Osteoblast (primary cell): ENCODE data around the gene RB1. TPM values are rescaled to one million over a fixed set of nuclear protein-coding genes. Genes with fewer than 3 reads are reported as not detected.

Experiments
- DNase-seq: peaks from one replicate; pipeline ENCODE4 v3.0.0; 2011; ENCODE audit warnings: low spot score, mixed read lengths; ENCODE audit not compliant: insufficient read length; ENCODE audit errors: missing footprints
- H2AFZ ChIP-seq: 2 replicates; pipeline ENCODE4 v1.6.0; 2011; ENCODE audit warnings: mild to moderate bottlenecking, low read length
- H3K27ac ChIP-seq: 2 replicates; pipeline ENCODE4 v1.5.1; 2011; ENCODE audit warnings: mild to moderate bottlenecking, low read depth, low read length, moderate library complexity
- H3K27me3 ChIP-seq: 2 replicates; pipeline ENCODE4 v1.6.0; 2012; ENCODE audit warnings: mild to moderate bottlenecking, control low read depth, inconsistent platforms, low read length, moderate library complexity; ENCODE audit not compliant: insufficient read depth
- H3K36me3 ChIP-seq: 2 replicates; pipeline ENCODE4 v1.5.1; 2011; ENCODE audit warnings: mild to moderate bottlenecking, low read length, control low read depth, moderate library complexity; ENCODE audit not compliant: insufficient read depth
- H3K4me1 ChIP-seq: 2 replicates; pipeline ENCODE4 v1.5.1; 2011; ENCODE audit warnings: mild to moderate bottlenecking, low read length, control low read depth, moderate library complexity; ENCODE audit not compliant: insufficient read depth
- H3K4me2 ChIP-seq: 2 replicates; pipeline ENCODE4 v1.6.0; 2011; ENCODE audit warnings: mild to moderate bottlenecking, low read length; ENCODE audit not compliant: insufficient read depth
- H3K4me3 ChIP-seq: fragments of 200-600 bp; sonication (generic); 3 replicates; pipeline ENCODE4 v1.5.1; 2012; ENCODE audit warnings: mild to moderate bottlenecking, low read length, inconsistent platforms; ENCODE audit not compliant: insufficient read depth
- H3K79me2 ChIP-seq: 2 replicates; pipeline ENCODE4 v1.6.0; 2012; ENCODE audit warnings: mild to moderate bottlenecking, low read length, control low read depth, inconsistent platforms; ENCODE audit not compliant: insufficient read depth
- H3K9me3 ChIP-seq: 2 replicates; pipeline ENCODE4 v1.5.1; 2011; ENCODE audit warnings: low read depth, low read length, control low read depth
- H4K20me1 ChIP-seq: 2 replicates; pipeline ENCODE4 v1.6.0; 2012; ENCODE audit warnings: mild to moderate bottlenecking, low read length, control low read depth; ENCODE audit not compliant: insufficient read depth
- total RNA-seq: library from RNA; depleted of rRNA; stranded (reverse); fragments of >200 nt; gene quantifications from 2 replicates; pipeline ENCODE4 v1.2.3, GENCODE V29; 2012
- TF ChIP-seq, protein P1 (sequence below): IDR thresholded peaks from 2 replicates; pipeline ENCODE4 v1.5.1; 2011; ENCODE audit warnings: mild to moderate bottlenecking, low read depth, low read length, moderate library complexity; ENCODE audit errors: extremely low read depth

RB1 gene
- 29.8 and 33.3 TPM in 2 replicates for total RNA-seq

- Histone ChIP-seq H3K9me3 (no peaks in the 10 kb centered on the region), H3K27me3 (no peaks in the 10 kb centered on the region), H2AFZ (peak within 1 kb of the TSS; percentile 100), H3K4me3 (peak within 1 kb of the TSS; percentile 97), H3K79me2 (peaks cover 45% of the 10 kb centered on the region), H3K27ac (peak within 1 kb of the TSS; percentile 97), H3K4me2 (peak within 1 kb of the TSS; percentile 98), H3K36me3 (peaks cover 6% of the 10 kb centered on the region), H3K4me1 (peaks cover 16% of the 10 kb centered on the region), H4K20me1 (peaks cover 8% of the 10 kb centered on the region)
- DNase-seq: peak; percentile 98
- TF ChIP-seq, protein P1, sequence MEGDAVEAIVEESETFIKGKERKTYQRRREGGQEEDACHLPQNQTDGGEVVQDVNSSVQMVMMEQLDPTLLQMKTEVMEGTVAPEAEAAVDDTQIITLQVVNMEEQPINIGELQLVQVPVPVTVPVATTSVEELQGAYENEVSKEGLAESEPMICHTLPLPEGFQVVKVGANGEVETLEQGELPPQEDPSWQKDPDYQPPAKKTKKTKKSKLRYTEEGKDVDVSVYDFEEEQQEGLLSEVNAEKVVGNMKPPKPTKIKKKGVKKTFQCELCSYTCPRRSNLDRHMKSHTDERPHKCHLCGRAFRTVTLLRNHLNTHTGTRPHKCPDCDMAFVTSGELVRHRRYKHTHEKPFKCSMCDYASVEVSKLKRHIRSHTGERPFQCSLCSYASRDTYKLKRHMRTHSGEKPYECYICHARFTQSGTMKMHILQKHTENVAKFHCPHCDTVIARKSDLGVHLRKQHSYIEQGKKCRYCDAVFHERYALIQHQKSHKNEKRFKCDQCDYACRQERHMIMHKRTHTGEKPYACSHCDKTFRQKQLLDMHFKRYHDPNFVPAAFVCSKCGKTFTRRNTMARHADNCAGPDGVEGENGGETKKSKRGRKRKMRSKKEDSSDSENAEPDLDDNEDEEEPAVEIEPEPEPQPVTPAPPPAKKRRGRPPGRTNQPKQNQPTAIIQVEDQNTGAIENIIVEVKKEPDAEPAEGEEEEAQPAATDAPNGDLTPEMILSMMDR: no peak
Measured at GRCh38 chr13:48303359-48304142, at the start of gene RB1. Gene RB1 (plus strand): TSS chr13:48303751. CDS start chr13:48303913, 162 bp downstream.

DNA sequence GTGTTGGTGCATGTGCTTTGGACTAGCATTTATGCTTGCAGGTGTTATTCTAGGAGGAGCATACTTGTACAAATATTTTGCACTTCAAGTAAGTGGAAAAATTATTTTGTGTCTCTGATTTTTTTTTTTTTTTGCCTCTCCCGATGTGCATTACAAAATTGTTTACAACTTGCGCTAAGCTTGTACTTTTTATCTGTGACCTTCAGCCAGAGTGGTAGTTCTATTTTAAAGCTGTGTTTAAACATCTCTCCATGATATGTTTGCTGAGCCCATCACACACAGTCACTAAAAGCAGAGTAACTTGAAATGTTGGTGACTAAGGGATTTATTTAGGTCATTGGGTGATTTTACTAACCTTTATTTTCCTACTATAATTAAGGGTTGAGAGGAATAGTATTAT is 49.7 kb upstream of the RB1 start:
- no peak overlapping the region for H2AFZ ChIP-seq
- peaks cover 39% of the 10 kb centered on the region for H3K79me2 ChIP-seq
- peaks cover 29% of the 10 kb centered on the region for H3K36me3 ChIP-seq
- peaks cover 22% of the 10 kb centered on the region for H4K20me1 ChIP-seq
- no peaks in the 10 kb centered on the region for H3K27me3 ChIP-seq
- H3K4me3 ChIP-seq: no peak overlapping the region
- DNase-seq: no peak
- no peaks in the 10 kb centered on the region for H3K4me1 ChIP-seq
- TF ChIP-seq, protein P1: no peak
- no peak overlapping the region for H3K27ac ChIP-seq
- no peaks in the 10 kb centered on the region for H3K9me3 ChIP-seq
- H3K4me2 ChIP-seq: no peak overlapping the region

GRCh38 chr13:48255090-48255489 is 48.5 kb upstream of the RB1 start:
- Histone ChIP-seq H4K20me1 (peaks cover 18% of the 10 kb centered on the region), H3K27me3 (no peaks in the 10 kb centered on the region), H3K4me3 (no peak overlapping the region), H3K79me2 (peaks cover 27% of the 10 kb centered on the region), H3K4me2 (no peak overlapping the region), H3K9me3 (no peaks in the 10 kb centered on the region), H3K4me1 (no peaks in the 10 kb centered on the region), H2AFZ (no peak overlapping the region), H3K27ac (no peak overlapping the region), H3K36me3 (peaks cover 31% of the 10 kb centered on the region)
- TF ChIP-seq, protein P1: no peak
- no peak for DNase-seq

DNA sequence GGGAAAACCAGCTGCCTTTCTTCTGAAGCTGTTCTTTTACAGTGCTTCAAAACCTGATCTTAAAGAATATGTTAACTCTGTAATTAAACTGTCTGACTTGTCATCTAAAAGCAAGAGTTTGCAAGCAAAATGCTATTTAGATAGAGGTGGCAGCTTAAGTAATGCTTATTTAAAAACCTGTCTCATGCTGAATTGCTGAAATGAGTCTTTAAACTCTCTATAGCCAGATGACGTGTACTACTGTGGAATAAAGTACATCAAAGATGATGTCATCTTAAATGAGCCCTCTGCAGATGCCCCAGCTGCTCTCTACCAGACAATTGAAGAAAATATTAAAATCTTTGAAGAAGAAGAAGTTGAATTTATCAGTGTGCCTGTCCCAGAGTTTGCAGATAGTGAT is 47.6 kb upstream of the RB1 start:
- Histone ChIP-seq H3K4me3 (no peak overlapping the region), H3K27me3 (no peaks in the 10 kb centered on the region), H3K4me1 (no peaks in the 10 kb centered on the region), H3K4me2 (no peak overlapping the region), H3K9me3 (no peaks in the 10 kb centered on the region), H3K36me3 (peaks cover 31% of the 10 kb centered on the region), H3K79me2 (peaks cover 20% of the 10 kb centered on the region), H4K20me1 (peaks cover 16% of the 10 kb centered on the region), H3K27ac (no peak overlapping the region), H2AFZ (no peak overlapping the region)
- DNase-seq: no peak
- TF ChIP-seq, protein P1: no peak
